WTC11 (cell line): ENCODE data around the gene CHD3. TPM values are rescaled to one million over a fixed set of nuclear protein-coding genes. Genes with fewer than 3 reads are reported as not detected.

Source experiments
- ATAC-seq: fragments of 200-7000 bp; cut with Tn5 transposase; 2 replicates; pipeline ENCODE4 v1.10.0; 2021; ENCODE audit warnings: mild to moderate bottlenecking, moderate library complexity
- CTCF ChIA-PET: fragments of 300-600 bp; sonication (Branson Sonifier 250); formaldehyde crosslinking; loops from one replicate; lab custom pipeline; 2021; ENCODE audit warnings: antibody characterized with exemption; lab: Charles Lee
- POLR2A ChIA-PET: fragments of 350-600 bp; sonication (Branson Sonifier 250); formaldehyde crosslinking; loops from one replicate; lab custom pipeline; 2021; ENCODE audit warnings: antibody characterized with exemption; lab: Charles Lee
- DNase-seq: peaks from one replicate; pipeline ENCODE4 v3.0.0; 2021; ENCODE audit warnings: low spot score
- H3K27ac Mint-ChIP-seq: 2 replicates; pipeline ENCODE4 v1.8.0; 2021; ENCODE audit warnings: mixed read lengths
- H3K27me3 Mint-ChIP-seq: 2 replicates; pipeline ENCODE4 v1.8.0; 2021; ENCODE audit warnings: low read depth, mild to moderate bottlenecking, moderate library complexity, mixed read lengths
- H3K36me3 Mint-ChIP-seq: 2 replicates; pipeline ENCODE4 v1.8.0; 2021; ENCODE audit warnings: mixed read lengths
- H3K4me1 Mint-ChIP-seq: 2 replicates; pipeline ENCODE4 v1.8.0; 2022; ENCODE audit warnings: mixed read lengths
- H3K4me3 Mint-ChIP-seq: 2 replicates; pipeline ENCODE4 v1.8.0; 2021; ENCODE audit warnings: mild to moderate bottlenecking, moderate library complexity, mixed read lengths
- H3K9me3 Mint-ChIP-seq: 2 replicates; pipeline ENCODE4 v1.8.0; 2021; ENCODE audit warnings: mixed read lengths
- ATF1 ChIP-seq: sonication (generic); formaldehyde crosslinking; IDR thresholded peaks from 2 replicates; pipeline ENCODE4 v1.8.1; 2023; ENCODE audit warnings: mild to moderate bottlenecking, moderate library complexity, missing genetic modification reagents
- CTCF ChIP-seq: fragments of 200-600 bp; IDR thresholded peaks from 2 replicates; pipeline ENCODE4 v1.8.0; 2022; ENCODE audit warnings: antibody characterized with exemption
- ESRRA ChIP-seq: sonication (generic); formaldehyde crosslinking; IDR thresholded peaks from 2 replicates; pipeline ENCODE4 v1.8.1; 2022; ENCODE audit warnings: mild to moderate bottlenecking, missing genetic modification reagents, borderline replicate concordance
- TP53 ChIP-seq: sonication (generic); formaldehyde crosslinking; IDR thresholded peaks from 2 replicates; pipeline ENCODE4 v1.8.1; 2023; ENCODE audit warnings: mild to moderate bottlenecking, missing genetic modification reagents
- ZNF138 ChIP-seq: sonication (generic); formaldehyde crosslinking; conservative IDR thresholded peaks from 2 replicates; pipeline ENCODE4 v1.8.1; 2022; ENCODE audit warnings: mild to moderate bottlenecking, moderate library complexity, missing genetic modification reagents
- ZNF263 ChIP-seq: sonication (generic); formaldehyde crosslinking; IDR thresholded peaks from 2 replicates; pipeline ENCODE4 v1.8.1; 2022; ENCODE audit warnings: low read depth, mild to moderate bottlenecking, moderate library complexity, missing genetic modification reagents
- ZNF423 ChIP-seq: fragments of 250-450 bp; sonication (Bioruptor Pico); IDR thresholded peaks from 2 replicates; pipeline ENCODE4 v2.1.2; 2022; ENCODE audit warnings: mild to moderate bottlenecking, moderate library complexity
- total RNA-seq: library from RNA; stranded (reverse); gene quantifications from 3 replicates; pipeline ENCODE4 v1.2.3, GENCODE V29; 2021
- TF ChIP-seq, protein P1 (sequence below): sonication (generic); formaldehyde crosslinking; IDR thresholded peaks from 2 replicates; pipeline ENCODE4 v1.8.1; 2023; ENCODE audit warnings: mild to moderate bottlenecking, missing genetic modification reagents
- TF ChIP-seq, protein P2 (sequence below): sonication (generic); formaldehyde crosslinking; IDR thresholded peaks from 2 replicates; pipeline ENCODE4 v1.8.0; 2022; ENCODE audit warnings: mild to moderate bottlenecking, missing genetic modification reagents
- TF ChIP-seq, protein P3 (sequence below): sonication (generic); formaldehyde crosslinking; IDR thresholded peaks from 2 replicates; pipeline ENCODE4 v1.8.1; 2022; ENCODE audit warnings: low read depth, mild to moderate bottlenecking, moderate library complexity, missing genetic modification reagents, borderline replicate concordance
- TF ChIP-seq, protein P4 (sequence below): fragments of 250-450 bp; sonication (Bioruptor Pico); IDR thresholded peaks from 2 replicates; pipeline ENCODE4 v1.9.0; 2021; ENCODE audit warnings: mild to moderate bottlenecking
- TF ChIP-seq, protein P5 (sequence below): sonication (generic); formaldehyde crosslinking; conservative IDR thresholded peaks from 2 replicates; pipeline ENCODE4 v1.8.1; 2023; ENCODE audit warnings: mild to moderate bottlenecking, low read depth, missing genetic modification reagents, moderate library complexity
- TF ChIP-seq, protein P6 (sequence below): sonication (generic); formaldehyde crosslinking; IDR thresholded peaks from 2 replicates; pipeline ENCODE4 v1.8.1; 2023; ENCODE audit warnings: mild to moderate bottlenecking, missing genetic modification reagents, moderate library complexity

Gene CHD3
- total RNA-seq, 1 experiment from 2014 or later = 39.5 TPM

GRCh38 chr17:7912927-7913524 is 24.4 kb downstream of the CHD3 start:
- Mint-ChIP-seq H3K9me3 (no peaks in the 10 kb centered on the region), H3K36me3 (no peaks in the 10 kb centered on the region), H3K27me3 (peaks cover 47% of the 10 kb centered on the region), H3K4me3 (no peak overlapping the region), H3K27ac (no peak overlapping the region), H3K4me1 (peaks cover 13% of the 10 kb centered on the region)
- POLR2A ChIA-PET = interaction anchor here (0.6 to 0.7 kb wide), 4 partner anchors 19 to 209 kb away, joined by 4 to 6 read pairs (median 4); no protein-coding TSS in a partner anchor
- DNase-seq (no peak), ATAC-seq (peak; percentile 35)
- CTCF ChIA-PET = interaction anchor here (0.6 to 5.2 kb wide), 30 partner anchors 9 to 284 kb away, joined by 3 to 50 read pairs (median 4); partner anchors contain the start of genes ALOX15B, CNTROB and TRAPPC1
- TF ChIP-seq, protein P1, sequence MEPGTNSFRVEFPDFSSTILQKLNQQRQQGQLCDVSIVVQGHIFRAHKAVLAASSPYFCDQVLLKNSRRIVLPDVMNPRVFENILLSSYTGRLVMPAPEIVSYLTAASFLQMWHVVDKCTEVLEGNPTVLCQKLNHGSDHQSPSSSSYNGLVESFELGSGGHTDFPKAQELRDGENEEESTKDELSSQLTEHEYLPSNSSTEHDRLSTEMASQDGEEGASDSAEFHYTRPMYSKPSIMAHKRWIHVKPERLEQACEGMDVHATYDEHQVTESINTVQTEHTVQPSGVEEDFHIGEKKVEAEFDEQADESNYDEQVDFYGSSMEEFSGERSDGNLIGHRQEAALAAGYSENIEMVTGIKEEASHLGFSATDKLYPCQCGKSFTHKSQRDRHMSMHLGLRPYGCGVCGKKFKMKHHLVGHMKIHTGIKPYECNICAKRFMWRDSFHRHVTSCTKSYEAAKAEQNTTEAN = no peak
- TF ChIP-seq CTCF (0 out of 2 replicates have a peak, but pooled peaks have one; percentile 29), ZNF423 (CRISPR knock-in tag) (no peak), TP53 (CRISPR knock-in tag) (no peak)
- TF ChIP-seq, protein P2, sequence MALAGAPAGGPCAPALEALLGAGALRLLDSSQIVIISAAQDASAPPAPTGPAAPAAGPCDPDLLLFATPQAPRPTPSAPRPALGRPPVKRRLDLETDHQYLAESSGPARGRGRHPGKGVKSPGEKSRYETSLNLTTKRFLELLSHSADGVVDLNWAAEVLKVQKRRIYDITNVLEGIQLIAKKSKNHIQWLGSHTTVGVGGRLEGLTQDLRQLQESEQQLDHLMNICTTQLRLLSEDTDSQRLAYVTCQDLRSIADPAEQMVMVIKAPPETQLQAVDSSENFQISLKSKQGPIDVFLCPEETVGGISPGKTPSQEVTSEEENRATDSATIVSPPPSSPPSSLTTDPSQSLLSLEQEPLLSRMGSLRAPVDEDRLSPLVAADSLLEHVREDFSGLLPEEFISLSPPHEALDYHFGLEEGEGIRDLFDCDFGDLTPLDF (CRISPR knock-in tag) = no peak

GRCh38 chr17:7915179-7915610 is 26.6 kb downstream of the CHD3 start:
- ChIA-PET POLR2A (interaction anchor here (1.3 kb wide), 1 partner anchor 15 kb away, joined by 3 read pairs; the partner anchor contains the start of gene KCNAB3), CTCF (interaction anchor here (0.6 to 6.3 kb wide), 11 partner anchors 16 to 172 kb away, joined by 3 to 53 read pairs (median 4); partner anchors contain the start of genes ALOX15B and NAA38)
- H3K36me3 Mint-ChIP-seq = no peaks in the 10 kb centered on the region
- H3K9me3 Mint-ChIP-seq = 0 out of 2 replicates have a peak, but pooled peaks cover 3% of the 10 kb centered on the region
- DNase-seq (no peak), ATAC-seq (peak; percentile 8; the same call in 1 of the 2 replicates)
- no peak overlapping the region for H3K27ac Mint-ChIP-seq
- TF ChIP-seq, protein P3, sequence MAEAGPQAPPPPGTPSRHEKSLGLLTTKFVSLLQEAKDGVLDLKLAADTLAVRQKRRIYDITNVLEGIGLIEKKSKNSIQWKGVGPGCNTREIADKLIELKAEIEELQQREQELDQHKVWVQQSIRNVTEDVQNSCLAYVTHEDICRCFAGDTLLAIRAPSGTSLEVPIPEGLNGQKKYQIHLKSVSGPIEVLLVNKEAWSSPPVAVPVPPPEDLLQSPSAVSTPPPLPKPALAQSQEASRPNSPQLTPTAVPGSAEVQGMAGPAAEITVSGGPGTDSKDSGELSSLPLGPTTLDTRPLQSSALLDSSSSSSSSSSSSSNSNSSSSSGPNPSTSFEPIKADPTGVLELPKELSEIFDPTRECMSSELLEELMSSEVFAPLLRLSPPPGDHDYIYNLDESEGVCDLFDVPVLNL (CRISPR knock-in tag) = no peak
- 0 out of 2 replicates have a peak, but pooled peaks have one; percentile 9 for TF ChIP-seq ZNF263
- TF ChIP-seq ATF1 = 0 out of 2 replicates have a peak, but pooled peaks have one; percentile 5
- 0 out of 2 replicates have a peak, but pooled peaks have one; percentile 1 for TF ChIP-seq ZNF138 (CRISPR knock-in tag)
- TF ChIP-seq, protein P4, sequence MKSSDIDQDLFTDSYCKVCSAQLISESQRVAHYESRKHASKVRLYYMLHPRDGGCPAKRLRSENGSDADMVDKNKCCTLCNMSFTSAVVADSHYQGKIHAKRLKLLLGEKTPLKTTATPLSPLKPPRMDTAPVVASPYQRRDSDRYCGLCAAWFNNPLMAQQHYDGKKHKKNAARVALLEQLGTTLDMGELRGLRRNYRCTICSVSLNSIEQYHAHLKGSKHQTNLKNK (CRISPR knock-in tag) = no peak
- peaks cover 65% of the 10 kb centered on the region for H3K27me3 Mint-ChIP-seq
- peaks cover 13% of the 10 kb centered on the region for H3K4me1 Mint-ChIP-seq
- H3K4me3 Mint-ChIP-seq = peak overlapping the region; percentile 72

GRCh38 chr17:7915611-7916384 is 27.2 kb downstream of the CHD3 start, which contains the start of gene RNF227:
TSS of gene RNF227 (minus strand) at chr17:7916289. CDS start at chr17:7916195, 94 bp downstream.
- DNase-seq (peak; percentile 90), ATAC-seq (peak; percentile 94)
- 0 out of 2 replicates have a peak, but pooled peaks cover 3% of the 10 kb centered on the region for H3K9me3 Mint-ChIP-seq
- POLR2A ChIA-PET = interaction anchor here (0.5 to 1.3 kb wide), 2 partner anchors 14 to 269 kb away, joined by 3 read pairs; partner anchors contain the start of gene KCNAB3
- H3K27me3 Mint-ChIP-seq = peaks cover 70% of the 10 kb centered on the region
- CTCF ChIA-PET = interaction anchor here (0.7 to 6.3 kb wide), 11 partner anchors 25 to 173 kb away, joined by 3 to 53 read pairs (median 4); partner anchors contain the start of genes ALOX15B and NAA38
- peaks cover 13% of the 10 kb centered on the region for H3K4me1 Mint-ChIP-seq
- no peak within 1 kb of the TSS for H3K27ac Mint-ChIP-seq
- H3K4me3 Mint-ChIP-seq = peak within 1 kb of the TSS; percentile 72
- H3K36me3 Mint-ChIP-seq = no peaks in the 10 kb centered on the region
- TF ChIP-seq, protein P5, sequence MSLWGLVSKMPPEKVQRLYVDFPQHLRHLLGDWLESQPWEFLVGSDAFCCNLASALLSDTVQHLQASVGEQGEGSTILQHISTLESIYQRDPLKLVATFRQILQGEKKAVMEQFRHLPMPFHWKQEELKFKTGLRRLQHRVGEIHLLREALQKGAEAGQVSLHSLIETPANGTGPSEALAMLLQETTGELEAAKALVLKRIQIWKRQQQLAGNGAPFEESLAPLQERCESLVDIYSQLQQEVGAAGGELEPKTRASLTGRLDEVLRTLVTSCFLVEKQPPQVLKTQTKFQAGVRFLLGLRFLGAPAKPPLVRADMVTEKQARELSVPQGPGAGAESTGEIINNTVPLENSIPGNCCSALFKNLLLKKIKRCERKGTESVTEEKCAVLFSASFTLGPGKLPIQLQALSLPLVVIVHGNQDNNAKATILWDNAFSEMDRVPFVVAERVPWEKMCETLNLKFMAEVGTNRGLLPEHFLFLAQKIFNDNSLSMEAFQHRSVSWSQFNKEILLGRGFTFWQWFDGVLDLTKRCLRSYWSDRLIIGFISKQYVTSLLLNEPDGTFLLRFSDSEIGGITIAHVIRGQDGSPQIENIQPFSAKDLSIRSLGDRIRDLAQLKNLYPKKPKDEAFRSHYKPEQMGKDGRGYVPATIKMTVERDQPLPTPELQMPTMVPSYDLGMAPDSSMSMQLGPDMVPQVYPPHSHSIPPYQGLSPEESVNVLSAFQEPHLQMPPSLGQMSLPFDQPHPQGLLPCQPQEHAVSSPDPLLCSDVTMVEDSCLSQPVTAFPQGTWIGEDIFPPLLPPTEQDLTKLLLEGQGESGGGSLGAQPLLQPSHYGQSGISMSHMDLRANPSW = no peak
- TF ChIP-seq, protein P6, sequence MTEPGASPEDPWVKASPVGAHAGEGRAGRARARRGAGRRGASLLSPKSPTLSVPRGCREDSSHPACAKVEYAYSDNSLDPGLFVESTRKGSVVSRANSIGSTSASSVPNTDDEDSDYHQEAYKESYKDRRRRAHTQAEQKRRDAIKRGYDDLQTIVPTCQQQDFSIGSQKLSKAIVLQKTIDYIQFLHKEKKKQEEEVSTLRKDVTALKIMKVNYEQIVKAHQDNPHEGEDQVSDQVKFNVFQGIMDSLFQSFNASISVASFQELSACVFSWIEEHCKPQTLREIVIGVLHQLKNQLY (CRISPR knock-in tag) = 0 out of 2 replicates have a peak, but pooled peaks have one; percentile 14
- peak; percentile 69; the same call in 1 of the 2 replicates for TF ChIP-seq ESRRA (CRISPR knock-in tag)
- TF ChIP-seq, protein P2 (CRISPR knock-in tag) = peak; percentile 88
